HepG2 (cell line): ENCODE data around the gene BSN. TPM values are rescaled to one million over a fixed set of nuclear protein-coding genes. Genes with fewer than 3 reads are reported as not detected.

Experiments used
- EZH2 ChIP-seq: conservative IDR thresholded peaks from 2 replicates; pipeline ENCODE4 v1.6.1; 2012; ENCODE audit warnings: mild to moderate bottlenecking, low read depth, low read length, moderate library complexity
- HNRNPLL ChIP-seq: fragments of 200-400 bp; formaldehyde crosslinking; IDR thresholded peaks from 2 replicates; pipeline ENCODE4 v1.6.1; 2017; ENCODE audit warnings: mild to moderate bottlenecking, low read depth, low read length; ENCODE audit not compliant: poor library complexity, severe bottlenecking
- KAT8 ChIP-seq: IDR thresholded peaks from 2 replicates; pipeline ENCODE4 v1.6.1; 2016; ENCODE audit warnings: missing genetic modification reagents, missing compliant biosample characterization
- KDM5A ChIP-seq: fragments of 200-600 bp; sonication (generic); IDR thresholded peaks from 2 replicates; pipeline ENCODE4 v1.7.0; 2018; ENCODE audit warnings: antibody characterized with exemption, mild to moderate bottlenecking, low read length, borderline replicate concordance
- SRSF1 ChIP-seq: fragments of 200-400 bp; formaldehyde crosslinking; optimal IDR thresholded peaks from 2 replicates; pipeline ENCODE3; 2017; ENCODE audit warnings: mild to moderate bottlenecking, low read depth, low read length, moderate library complexity
- TRIM24 ChIP-seq: sonication (generic); formaldehyde crosslinking; IDR thresholded peaks from 2 replicates; pipeline ENCODE4 v1.8.0; 2022; ENCODE audit warnings: mild to moderate bottlenecking, missing genetic modification reagents
- USF2 ChIP-seq, 2 experiments: sonication (generic) in 1 of 2; formaldehyde crosslinking in 1 of 2; IDR thresholded peaks; 2 replicates each; pipeline versions ENCODE4 v1.5.1 to v1.6.1; 2011 to 2020; ENCODE audit warnings: borderline replicate concordance in 1 of 2, low read depth in 1 of 2, low read length in 1 of 2, mild to moderate bottlenecking in 1 of 2, missing genetic modification reagents in 1 of 2, moderate library complexity in 1 of 2
- YY1 ChIP-seq: IDR thresholded peaks from 2 replicates; pipeline ENCODE4 v1.6.1; 2011; ENCODE audit warnings: low read length, low read depth, moderate library complexity, mild to moderate bottlenecking; ENCODE audit not compliant: insufficient read depth, insufficient replicate concordance
- ZBTB14 ChIP-seq: sonication (generic); formaldehyde crosslinking; IDR thresholded peaks from 2 replicates; pipeline ENCODE4 v1.4.0; 2020; ENCODE audit warnings: missing genetic modification reagents
- ZNF317 ChIP-seq: sonication (generic); formaldehyde crosslinking; IDR thresholded peaks from 2 replicates; pipeline ENCODE4 v1.5.0; 2020; ENCODE audit warnings: mild to moderate bottlenecking, missing genetic modification reagents
- ZNF670 ChIP-seq: sonication (generic); formaldehyde crosslinking; IDR thresholded peaks from 2 replicates; pipeline ENCODE4 v1.8.0; 2022; ENCODE audit warnings: mild to moderate bottlenecking, missing genetic modification reagents, borderline replicate concordance
- ZNF766 ChIP-seq: sonication (generic); formaldehyde crosslinking; IDR thresholded peaks from 2 replicates; pipeline ENCODE4 v1.5.0; 2020; ENCODE audit warnings: missing genetic modification reagents, borderline replicate concordance
- ZSCAN12 ChIP-seq: sonication (generic); formaldehyde crosslinking; IDR thresholded peaks from 2 replicates; pipeline ENCODE4 v1.9.0; 2021; ENCODE audit warnings: mild to moderate bottlenecking, missing genetic modification reagents
- polyA plus RNA-seq, 8 experiments: library from polyadenylated mRNA; depleted of rRNA in 3 of 8; stranded (reverse) in 7 of 8; unstranded in 1 of 8; fragments of >200 nt; fragmentation: Illumina TruSeq in 4 of 8; extraction: Trizol in 4 of 8; gene quantifications; 2 replicates each; pipeline versions ENCODE4 v1.2.1 to v1.2.3, GENCODE V29; 2011 to 2016; ENCODE audit warnings: low read depth in 4 of 8, missing spikeins in 1 of 8, mixed read lengths in 1 of 8; ENCODE audit not compliant: insufficient read depth in 1 of 8
- total RNA-seq, 5 experiments: library from RNA; depleted of rRNA; stranded (reverse); fragments of >200 nt; fragmentation: Illumina TruSeq; extraction: Trizol; gene quantifications; 2 replicates each; pipeline ENCODE4 v1.2.3, GENCODE V29; 2016; ENCODE audit warnings: low read depth in 1 of 5
- TF ChIP-seq, protein P1 (sequence below): sonication (generic); formaldehyde crosslinking; IDR thresholded peaks from 2 replicates; pipeline ENCODE4 v1.5.0; 2020; ENCODE audit warnings: mild to moderate bottlenecking, missing genetic modification reagents, borderline replicate concordance
- TF ChIP-seq, protein P2 (sequence below): IDR thresholded peaks from 2 replicates; pipeline ENCODE4 v1.6.1; 2016; ENCODE audit warnings: missing genetic modification reagents, missing compliant biosample characterization
- TF ChIP-seq, protein P3 (sequence below): sonication (generic); formaldehyde crosslinking; IDR thresholded peaks from 2 replicates; pipeline ENCODE4 v1.8.0; 2022; ENCODE audit warnings: mild to moderate bottlenecking, missing genetic modification reagents, moderate library complexity
- TF ChIP-seq, protein P4 (sequence below): sonication (generic); IDR thresholded peaks from 2 replicates; pipeline ENCODE4 v1.6.1; 2016; ENCODE audit warnings: low read depth, borderline replicate concordance

BSN gene
- total and polyA plus RNA-seq, 2 of the 13 experiments (the other 11 are each of a cell fraction or from before 2014, with no cell fraction given) = 0.42 to 0.86 TPM

DNA sequence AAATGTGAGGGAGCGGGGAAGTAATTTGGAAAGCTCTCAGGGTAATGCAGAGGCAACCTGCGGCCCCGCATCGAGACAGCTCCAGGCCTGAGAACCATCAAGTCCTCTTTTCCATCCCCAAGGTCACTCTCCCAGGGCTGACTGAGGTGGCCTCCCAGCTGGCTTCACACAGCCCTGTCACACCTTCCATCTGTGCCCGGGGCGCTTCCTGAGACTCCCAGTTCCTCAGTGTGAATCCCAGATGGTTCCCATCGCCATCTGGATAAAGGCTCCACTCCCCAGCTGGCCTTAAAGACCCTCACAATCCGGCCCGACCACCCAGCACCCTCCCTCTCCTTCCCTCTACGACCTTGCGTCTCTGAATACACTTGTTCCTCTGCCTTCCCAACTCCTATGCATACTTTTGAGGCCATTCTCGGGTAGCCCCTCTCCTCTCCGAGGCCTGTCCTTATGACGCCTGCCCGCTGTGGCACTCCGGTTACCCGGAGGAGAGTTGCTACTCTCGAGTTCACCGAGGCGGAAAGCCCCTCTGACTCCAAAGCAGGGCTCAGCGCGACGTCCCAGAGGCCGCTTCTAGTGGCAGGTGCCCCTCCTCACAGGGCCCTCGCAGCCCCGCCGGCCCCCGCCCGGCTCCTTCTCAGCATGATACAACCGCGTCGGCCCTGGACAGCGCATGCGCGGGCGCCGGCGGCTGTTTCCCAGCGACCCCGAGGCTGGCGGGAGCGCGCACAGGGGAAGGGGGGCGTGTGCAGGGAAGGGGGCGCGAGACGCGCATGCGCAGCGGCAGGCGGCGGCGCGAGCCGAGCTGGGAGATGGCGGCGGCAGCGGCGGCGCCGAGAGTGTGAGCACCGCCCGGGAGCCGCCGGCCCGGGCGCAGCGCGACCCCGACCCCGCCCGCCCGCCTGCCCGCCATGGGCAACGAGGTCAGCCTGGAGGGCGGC, at the start of gene BSN (continued):
- TF ChIP-seq, protein P1, sequence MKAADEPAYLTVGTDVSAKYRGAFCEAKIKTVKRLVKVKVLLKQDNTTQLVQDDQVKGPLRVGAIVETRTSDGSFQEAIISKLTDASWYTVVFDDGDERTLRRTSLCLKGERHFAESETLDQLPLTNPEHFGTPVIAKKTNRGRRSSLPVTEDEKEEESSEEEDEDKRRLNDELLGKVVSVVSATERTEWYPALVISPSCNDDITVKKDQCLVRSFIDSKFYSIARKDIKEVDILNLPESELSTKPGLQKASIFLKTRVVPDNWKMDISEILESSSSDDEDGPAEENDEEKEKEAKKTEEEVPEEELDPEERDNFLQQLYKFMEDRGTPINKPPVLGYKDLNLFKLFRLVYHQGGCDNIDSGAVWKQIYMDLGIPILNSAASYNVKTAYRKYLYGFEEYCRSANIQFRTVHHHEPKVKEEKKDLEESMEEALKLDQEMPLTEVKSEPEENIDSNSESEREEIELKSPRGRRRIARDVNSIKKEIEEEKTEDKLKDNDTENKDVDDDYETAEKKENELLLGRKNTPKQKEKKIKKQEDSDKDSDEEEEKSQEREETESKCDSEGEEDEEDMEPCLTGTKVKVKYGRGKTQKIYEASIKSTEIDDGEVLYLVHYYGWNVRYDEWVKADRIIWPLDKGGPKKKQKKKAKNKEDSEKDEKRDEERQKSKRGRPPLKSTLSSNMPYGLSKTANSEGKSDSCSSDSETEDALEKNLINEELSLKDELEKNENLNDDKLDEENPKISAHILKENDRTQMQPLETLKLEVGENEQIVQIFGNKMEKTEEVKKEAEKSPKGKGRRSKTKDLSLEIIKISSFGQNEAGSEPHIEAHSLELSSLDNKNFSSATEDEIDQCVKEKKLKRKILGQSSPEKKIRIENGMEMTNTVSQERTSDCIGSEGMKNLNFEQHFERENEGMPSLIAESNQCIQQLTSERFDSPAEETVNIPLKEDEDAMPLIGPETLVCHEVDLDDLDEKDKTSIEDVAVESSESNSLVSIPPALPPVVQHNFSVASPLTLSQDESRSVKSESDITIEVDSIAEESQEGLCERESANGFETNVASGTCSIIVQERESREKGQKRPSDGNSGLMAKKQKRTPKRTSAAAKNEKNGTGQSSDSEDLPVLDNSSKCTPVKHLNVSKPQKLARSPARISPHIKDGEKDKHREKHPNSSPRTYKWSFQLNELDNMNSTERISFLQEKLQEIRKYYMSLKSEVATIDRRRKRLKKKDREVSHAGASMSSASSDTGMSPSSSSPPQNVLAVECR (CRISPR knock-in tag) = peak; percentile 61; the same call in 1 of the 2 replicates
- peak; percentile 50; the same call in 1 of the 2 replicates for TF ChIP-seq KAT8 (CRISPR knock-in tag)
- no peak for TF ChIP-seq TRIM24 (CRISPR knock-in tag)
- no peak for TF ChIP-seq ZSCAN12 (CRISPR knock-in tag)
- TF ChIP-seq, protein P2, sequence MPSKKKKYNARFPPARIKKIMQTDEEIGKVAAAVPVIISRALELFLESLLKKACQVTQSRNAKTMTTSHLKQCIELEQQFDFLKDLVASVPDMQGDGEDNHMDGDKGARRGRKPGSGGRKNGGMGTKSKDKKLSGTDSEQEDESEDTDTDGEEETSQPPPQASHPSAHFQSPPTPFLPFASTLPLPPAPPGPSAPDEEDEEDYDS (CRISPR knock-in tag) = no peak
- TF ChIP-seq, protein P3, sequence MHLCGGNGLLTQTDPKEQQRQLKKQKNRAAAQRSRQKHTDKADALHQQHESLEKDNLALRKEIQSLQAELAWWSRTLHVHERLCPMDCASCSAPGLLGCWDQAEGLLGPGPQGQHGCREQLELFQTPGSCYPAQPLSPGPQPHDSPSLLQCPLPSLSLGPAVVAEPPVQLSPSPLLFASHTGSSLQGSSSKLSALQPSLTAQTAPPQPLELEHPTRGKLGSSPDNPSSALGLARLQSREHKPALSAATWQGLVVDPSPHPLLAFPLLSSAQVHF (CRISPR knock-in tag) = no peak
- TF ChIP-seq SRSF1 = peak; percentile 49
- TF ChIP-seq, protein P4, sequence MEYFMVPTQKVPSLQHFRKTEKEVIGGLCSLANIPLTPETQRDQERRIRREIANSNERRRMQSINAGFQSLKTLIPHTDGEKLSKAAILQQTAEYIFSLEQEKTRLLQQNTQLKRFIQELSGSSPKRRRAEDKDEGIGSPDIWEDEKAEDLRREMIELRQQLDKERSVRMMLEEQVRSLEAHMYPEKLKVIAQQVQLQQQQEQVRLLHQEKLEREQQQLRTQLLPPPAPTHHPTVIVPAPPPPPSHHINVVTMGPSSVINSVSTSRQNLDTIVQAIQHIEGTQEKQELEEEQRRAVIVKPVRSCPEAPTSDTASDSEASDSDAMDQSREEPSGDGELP = no peak; the same call in 1 of the 2 replicates
- TF ChIP-seq ZNF670 (CRISPR knock-in tag) = no peak; the same call in 1 of the 2 replicates
- TF ChIP-seq ZNF766 (CRISPR knock-in tag) = 0 out of 2 replicates have a peak, but pooled peaks have one; percentile 13
- TF ChIP-seq HNRNPLL = peak; percentile 26
- peak; percentile 57; the same call in 1 of the 2 replicates for TF ChIP-seq KDM5A
- TF ChIP-seq ZBTB14 (CRISPR knock-in tag) = peak; percentile 98
- no peak for TF ChIP-seq EZH2
- TF ChIP-seq ZNF317 = 0 out of 2 replicates have a peak, but pooled peaks have one; percentile 23
- no peak for TF ChIP-seq USF2 (IDR thresholded peaks at IDR 0.05; ENCODE audit: low read depth, low read length)
- no peak for TF ChIP-seq USF2 (CRISPR knock-in tag; IDR thresholded peaks at IDR 0.05; ENCODE audit: borderline replicate concordance)
- peak; percentile 76 for TF ChIP-seq YY1
